H4 (cell line): ENCODE measurements around the gene MOB3C. TPM values are rescaled to one million over a fixed set of nuclear protein-coding genes. Genes with fewer than 3 reads are reported as not detected.

Source experiments
- DNase-seq: peaks from one replicate; pipeline ENCODE4 v3.0.0-alpha.2; 2015; ENCODE audit warnings: low spot score
- total RNA-seq: library from RNA; depleted of rRNA; stranded (reverse); fragments of >200 nt; shearing (Covaris generic); gene quantifications from 2 replicates; pipeline ENCODE4 v1.2.3, GENCODE V29; 2014

Gene MOB3C
- total RNA-seq, 1 experiment from 2014 or later: 6.6 TPM

DNA sequence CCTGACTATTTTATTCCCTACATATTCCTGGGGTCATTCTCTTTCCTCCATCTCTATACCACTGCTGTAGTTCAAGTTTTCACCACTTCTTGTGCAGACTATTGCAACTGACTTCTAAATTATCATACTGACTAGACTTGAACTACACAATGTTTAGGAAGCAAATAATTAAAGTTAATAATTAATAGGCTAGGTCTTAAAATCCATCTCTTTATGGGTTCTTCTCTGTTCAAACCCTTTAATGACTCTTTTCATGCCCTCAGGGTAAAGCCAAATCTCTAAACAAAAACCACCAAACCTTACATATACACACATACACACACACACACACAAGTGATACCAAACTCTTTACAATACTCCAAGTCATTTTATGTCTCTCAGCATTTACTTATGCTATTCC, 22.3 kb upstream of the MOB3C start:
- no peak for DNase-seq

DNA sequence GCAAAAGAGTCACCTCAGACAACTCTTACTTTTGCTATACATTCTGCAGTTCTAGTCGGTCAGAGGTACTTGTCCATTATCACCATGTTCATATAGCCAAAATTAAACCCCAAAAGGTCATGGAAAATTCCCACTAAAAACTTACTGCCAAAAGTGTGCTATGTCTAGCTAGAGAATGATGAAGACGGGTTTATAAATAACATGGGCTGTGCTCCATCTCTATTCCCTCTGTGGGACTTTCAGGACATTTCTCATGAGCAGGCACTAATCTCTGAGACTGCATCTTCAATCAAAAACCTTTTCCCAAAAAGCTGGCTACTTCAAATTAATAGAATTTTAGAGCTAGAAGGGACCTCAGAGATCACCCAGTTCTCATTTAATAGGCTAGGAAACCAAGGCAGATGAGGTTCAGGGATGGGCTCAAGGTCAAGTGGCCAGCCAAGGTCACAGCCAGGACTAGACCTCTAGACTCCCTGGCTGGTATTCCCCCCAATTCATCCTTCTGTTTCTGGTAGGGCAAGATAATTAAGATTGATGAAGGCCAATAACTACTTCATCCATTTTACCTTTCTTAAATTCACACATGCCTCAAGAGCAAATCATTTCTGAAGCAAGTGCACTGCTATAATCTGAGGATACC, 21.0 kb upstream of the MOB3C start:
- DNase-seq: no peak

DNA sequence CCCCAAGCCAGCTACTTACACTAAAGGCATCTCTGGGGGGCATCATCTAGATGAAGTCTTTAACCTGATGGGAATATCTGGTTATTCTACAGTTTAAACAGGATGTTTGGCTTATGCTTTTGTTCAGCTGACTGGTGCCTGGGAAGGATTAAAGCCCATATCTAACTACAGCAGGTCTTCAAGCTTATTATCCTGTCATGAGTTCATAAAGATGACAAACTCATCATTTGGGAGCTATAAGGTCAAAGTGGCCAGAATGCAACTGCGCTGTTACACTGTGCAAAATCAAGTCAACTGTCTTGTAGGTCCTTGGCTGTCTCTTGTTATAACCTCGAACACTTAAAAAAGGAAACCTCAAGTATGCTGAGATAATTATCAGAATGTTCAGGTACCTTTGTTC, 18.6 kb upstream of the MOB3C start:
- DNase-seq: no peak

DNA sequence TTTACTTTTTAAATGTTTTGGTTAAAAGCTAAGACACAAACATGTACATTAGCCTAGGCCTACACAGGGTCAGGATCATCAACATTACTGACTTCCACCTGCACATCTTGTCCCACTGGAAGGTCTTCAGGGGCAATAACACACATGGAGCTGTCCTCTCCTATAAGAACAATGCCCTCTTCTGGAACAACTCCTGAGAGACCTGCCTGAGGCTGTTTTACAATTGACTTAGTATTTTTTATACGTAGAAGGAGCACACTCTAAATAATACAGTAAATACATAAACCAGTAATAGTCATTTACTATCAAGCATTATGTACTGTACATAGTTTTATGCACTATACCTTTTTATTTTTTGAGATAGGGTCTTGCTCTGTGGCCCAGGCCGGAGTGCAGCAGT, 14.1 kb upstream of the MOB3C start:
- DNase-seq: no peak

DNA sequence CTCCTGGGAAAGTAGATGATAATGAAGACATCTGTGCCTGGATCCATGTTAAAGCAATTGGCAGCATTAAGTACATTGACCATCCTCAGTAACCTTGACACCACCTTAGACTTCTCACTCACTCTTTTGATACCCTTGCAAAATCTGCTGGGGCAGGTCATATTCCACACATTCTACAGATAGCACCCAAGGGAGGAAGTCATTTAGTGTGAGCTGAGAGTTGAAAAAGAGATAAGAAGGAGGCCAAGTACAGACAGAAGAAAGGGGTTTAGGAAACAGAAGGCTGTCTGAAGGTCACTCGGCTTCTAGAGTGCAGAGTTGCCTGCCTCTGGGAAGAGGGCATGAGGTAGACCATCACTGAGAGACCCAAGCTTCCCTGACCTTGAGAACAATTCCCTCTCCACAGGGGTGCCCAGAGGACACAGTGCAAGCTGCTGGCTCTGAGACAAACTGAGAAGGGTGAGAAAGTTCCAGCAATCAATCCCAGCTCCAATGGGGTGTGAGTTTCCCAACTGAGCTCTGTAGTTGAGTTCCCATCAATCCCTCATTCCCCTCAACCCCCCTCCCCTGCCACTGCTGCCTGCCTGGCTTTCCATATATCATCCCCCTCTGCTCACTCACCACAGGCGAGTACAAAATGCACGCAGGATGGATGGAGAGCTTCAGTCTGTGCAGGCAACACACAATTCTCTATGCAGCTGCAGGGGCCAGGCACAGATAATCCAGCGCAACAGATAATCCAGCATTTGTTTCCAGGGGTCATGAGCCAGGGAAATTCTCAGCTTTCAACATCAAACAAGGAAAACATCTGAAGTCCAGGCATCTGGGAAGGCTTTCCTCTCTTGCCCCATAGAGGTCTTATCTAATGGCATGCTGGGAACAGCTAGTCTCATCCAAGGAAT, 7.4 kb upstream of the MOB3C start:
- DNase-seq: no peak

DNA sequence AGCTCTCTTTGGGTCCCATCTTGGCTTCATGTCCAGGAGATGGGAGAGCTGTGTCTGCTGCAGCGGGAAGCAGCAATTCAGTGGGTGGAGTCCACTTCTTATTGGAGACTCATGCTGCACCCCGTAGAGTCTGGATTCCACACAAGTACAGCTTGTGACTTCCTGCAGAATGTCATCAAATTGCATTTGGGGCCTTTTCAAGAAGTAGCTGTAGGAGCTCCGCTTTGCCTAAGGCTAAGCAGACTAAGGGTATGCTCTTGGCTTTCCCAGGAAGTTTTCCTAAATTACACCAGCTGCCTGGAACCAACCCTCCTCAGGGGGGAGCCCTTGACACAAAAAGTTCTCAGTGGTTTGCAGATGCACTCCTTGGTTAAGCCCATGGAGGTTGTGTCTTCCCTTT, 5.7 kb upstream of the MOB3C start:
- DNase-seq: peak; percentile 36

DNA sequence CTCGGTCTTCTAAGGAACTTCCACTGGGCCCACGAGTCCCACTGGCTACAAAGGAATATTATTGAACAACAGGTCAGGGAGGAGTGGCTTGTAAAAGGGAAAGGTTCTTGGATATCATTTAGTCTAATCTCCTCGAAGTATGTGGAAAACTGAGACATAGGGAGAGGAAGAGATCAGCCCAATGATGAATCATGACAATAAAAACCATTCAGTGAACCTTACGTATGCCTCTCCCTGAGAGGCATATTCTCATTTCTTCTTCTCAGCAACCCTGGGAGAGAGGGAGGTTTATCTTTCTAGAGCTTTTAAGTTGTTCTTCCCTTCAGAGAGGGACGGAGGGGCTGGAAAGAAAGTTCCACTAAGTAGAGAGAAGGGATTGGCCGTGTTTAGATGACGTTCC, 5.3 kb upstream of the MOB3C start:
- DNase-seq: no peak

DNA sequence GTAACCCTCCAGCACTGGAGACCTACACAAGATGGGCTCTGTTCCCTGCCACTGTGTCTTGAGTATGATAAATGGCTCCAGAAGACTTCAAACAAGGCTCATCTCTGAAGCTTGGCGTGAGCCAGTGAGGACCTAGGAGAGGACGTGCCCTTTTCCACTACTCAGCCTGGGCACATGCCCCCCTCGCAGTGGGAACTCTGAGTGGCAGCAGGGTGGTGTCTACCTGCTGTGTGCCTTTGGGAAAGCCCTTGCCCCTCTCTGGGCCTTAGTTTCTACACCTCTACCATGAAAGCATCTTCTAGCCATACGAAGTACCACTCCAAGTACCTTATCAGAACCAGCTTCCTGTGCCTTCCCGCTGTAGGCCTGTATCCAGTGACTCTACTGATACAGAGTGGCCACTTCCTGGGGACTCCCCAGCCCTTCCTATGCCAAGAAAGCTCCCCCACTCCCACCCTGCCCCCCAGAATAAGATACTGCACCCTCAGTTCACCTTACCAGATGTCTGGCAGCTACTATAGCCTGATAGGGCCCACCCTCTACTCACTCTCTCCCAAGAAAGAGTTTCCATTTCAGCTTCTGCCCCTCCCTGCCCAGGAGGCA, 3.1 kb upstream of the MOB3C start:
- no peak for DNase-seq

DNA sequence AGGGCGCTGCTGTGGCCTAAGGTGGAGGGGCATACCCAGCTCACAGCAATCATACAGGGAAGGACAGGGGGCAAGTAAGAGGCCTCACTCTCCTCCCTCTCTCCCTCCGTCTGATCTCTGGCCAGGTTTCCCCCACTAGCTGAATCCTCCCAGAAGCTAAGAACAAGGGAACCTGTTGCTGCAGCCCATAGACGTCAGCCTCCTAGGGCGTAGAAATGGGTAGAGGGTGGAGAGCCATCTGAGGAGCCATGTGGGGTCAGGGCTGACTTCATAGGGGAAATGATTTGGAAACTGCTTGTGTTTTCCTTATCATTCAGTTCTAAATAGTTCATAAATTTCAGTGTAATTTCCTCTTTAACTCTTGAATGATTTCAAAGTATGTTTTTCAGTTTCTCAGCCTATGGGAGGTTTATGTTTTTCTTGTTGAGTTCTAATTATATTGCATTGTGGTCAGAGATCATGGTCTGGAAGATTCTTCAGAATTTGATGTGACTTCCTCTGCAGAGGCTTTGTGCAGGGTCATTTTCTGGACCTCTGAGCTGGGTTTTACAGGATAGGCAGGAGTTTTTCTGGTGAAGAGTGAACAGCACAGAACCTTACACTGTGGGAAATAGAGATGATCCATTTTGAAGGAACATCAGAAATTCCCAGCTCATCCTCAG, 2.3 kb upstream of the MOB3C start:
- no peak for DNase-seq

DNA sequence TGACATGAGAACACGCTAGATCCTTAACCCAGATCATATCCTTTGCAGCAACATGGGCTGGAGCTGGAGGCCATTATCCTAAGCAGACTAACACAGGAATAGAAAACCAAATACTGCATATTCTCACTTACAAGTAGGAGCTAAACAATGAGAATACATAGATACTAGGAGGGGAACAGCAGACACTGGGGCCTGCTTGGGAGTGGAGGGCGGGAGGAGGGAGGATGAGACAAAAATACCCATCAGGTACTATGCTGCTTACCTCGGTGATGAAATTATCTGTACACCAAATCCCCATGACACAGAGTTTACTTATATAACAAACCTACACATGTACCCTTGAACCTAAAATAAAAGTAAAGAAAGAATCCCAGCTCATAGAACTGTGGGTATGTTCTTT, 1.2 kb upstream of the MOB3C start:
- no peak for DNase-seq

DNA sequence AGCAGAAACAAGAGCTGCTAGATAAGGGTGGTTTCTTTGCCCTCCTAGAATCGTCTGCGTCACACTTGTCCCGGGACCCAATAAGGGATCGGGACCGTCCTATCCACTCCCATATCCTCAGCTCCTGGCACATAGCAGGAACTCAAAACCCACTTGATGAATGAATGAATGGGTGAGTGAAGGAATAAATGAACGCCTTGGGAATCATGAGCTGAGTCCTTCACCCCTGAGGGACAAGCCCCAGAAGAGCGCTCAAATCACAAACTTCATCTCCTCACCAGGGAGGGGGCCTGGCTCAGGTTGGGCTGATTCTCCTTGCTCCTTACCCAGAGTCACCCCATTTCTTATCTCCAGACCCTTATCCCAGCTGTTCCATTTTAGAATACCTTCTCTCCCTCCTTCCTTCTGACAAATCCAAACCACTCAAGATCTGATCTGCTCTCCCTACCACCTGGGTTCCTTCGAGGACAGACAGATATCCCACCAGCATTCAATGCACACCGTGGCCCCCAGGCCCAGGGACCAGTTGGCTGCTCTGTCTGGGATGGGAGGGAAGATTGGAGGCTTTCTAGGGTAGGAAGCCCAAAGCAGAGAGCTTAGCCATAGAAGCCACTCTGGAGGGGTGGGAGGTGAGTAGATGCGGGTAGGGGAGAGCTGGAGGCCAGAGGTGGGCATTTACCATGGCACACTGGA, 643 bp upstream of the MOB3C start:
- no peak for DNase-seq

DNA sequence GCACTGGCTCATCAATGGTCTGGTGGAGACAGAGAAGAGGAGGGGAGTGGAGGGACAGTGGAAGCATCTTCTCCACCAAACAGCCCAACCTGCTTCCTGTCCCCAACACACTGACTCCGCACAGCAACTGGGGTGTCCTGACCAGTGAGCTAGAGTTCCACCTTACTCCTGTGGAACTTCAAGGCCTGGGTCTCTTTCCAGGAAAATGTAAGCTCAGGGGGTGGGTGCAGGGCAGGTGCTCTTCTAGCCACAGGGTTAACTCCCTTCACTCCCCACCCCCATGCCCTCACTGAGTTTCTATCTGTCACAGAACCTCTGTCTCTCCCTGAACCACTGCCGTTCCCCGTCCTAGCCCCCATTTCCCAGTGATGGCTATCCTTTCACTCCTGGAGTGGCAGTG, 876 bp downstream of the MOB3C start:
- DNase-seq: no peak

DNA sequence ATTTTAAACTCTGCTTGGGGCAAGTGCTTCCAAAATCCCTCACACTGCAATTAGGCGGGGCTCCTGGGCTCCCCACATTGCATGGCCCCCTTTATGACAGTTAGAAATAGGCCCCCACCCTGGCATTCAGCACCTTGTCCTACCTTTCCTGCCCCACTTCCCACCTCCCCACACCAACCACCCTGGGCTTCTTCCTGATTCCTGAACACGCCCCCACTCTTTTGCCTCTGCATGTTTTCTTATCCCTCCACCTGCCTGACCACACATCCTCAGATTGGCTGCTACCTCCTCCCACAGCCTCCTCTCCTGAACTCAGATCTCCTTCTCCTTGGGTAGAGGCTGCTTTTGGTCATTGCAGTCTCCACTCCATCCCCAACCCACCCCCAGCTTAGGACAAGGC, 1.5 kb downstream of the MOB3C start:
- no peak for DNase-seq

DNA sequence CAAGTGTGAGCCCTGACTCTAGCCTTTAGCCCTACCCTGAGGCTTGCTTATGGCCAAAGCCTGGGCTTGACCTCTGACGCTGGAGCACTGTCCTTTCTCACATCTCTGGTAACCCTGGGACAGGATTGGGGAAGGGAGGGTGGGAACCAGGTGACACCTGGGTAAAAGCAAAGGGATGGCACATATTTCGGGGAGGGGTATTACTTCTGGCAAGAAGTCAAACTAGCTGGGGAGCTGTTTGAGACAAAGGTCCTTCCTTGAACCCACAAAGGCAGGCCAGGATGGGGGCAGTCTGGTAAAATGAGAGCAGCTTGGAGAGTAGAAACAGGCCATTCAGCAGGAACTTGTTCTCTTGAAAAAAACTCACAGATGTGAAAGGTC, 2.0 kb downstream of the MOB3C start:
- DNase-seq: no peak

DNA sequence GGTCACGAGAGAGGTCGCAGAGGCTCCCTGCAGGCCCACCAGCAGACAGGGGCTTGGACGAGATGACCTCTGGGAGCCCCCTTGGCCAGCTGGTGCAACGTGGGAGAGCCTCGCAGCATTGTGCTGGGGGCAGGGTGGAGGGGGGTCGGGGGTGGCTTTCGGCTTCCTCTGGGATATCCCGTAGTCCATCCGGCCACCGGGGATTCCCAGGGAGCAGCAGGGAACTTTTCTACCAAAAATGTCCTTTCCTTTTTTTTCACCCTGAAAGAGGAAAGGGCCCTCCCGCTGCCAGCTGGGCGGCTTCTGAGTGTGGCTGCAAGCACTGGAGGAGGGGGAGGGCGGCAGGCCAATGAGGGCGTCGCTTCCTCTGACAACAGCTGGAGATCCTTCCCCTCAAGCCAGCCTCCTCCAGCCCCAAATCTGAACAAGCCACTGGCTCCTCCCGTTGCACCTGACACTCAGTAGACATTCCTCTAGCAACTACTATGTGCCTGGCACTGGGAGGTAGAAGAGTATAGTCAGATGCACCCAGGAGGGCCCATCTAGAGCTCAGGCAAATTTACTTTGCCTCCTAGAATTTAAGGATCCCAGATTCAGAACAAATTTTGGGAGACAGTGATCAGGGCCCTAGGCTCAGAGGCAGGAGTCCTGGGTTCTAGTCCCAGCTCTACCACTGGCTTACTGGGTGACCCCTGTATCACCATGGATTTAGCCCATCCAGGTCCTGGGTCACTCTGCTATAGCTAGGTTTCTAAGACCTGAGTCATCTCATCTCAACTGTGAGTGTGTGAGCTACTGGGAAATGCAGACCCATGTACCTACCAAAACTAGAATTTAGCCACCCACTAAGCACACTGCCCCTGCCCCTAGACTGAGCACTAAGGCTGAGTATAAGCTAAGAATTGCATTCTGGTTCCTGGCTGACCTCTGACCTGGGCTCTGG, 2.7 kb downstream of the MOB3C start:
- DNase-seq: peak; percentile 39

DNA sequence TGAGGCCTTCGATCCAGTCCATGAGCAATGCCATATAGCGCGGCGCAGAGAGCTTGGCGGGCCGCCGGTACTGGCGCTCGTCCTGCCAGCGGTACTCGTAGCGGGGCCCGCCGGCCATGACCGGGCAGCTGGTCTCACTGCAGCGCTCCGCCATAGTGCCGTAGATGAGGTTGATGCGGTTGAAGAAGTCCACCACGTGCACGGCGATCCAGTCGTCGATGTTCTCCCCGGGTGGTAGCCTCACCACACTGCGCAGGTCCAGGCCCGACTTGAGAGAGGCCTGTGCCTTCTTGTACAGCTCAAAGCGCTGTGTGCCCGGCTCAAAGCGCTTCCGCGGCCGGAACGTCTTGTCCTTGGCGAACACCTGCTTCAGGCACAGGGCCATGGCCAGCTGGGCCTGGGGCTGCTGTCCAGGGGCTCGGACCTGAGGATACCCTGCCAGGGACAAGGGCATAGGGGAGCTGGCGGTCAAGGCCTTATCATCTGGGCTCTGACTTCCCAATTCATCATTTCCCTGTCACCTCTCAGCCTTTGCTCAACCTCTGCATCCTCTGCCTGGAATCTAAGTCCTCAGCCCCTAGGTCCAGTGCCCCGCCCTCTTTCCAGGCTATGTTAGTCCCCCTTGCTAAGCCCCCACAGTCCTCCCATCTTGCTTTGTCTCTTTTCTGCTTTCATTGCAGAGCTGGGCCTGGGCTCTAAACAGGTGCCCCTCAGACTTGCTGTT, 3.5 kb downstream of the MOB3C start:
- DNase-seq: no peak

DNA sequence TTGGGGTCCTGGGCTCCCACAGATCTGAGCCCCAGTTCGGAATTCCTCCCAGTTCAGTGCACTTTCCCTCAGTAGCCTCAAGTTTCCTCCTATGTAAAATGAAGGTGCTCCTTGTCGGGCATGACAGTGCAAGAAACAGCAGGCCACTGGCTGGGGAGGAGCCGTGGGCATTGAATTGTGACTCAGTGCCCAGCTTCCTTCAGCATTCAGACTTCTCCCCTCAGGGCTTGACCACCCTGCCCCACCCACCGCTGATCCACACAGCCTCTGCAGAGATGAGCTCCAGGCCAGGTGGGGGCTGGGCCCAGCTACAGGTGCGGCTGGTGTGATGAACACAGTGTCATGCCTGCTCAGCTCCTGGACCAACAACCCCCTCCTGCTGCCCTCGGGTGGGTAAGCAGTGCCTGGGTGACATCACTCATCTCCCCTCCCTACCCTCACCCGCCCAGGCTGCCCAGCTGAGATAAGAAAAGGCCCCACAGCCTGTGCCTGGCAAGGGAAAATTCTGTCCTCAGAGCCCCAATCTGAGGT, 4.9 kb downstream of the MOB3C start:
- peak; percentile 41 for DNase-seq

DNA sequence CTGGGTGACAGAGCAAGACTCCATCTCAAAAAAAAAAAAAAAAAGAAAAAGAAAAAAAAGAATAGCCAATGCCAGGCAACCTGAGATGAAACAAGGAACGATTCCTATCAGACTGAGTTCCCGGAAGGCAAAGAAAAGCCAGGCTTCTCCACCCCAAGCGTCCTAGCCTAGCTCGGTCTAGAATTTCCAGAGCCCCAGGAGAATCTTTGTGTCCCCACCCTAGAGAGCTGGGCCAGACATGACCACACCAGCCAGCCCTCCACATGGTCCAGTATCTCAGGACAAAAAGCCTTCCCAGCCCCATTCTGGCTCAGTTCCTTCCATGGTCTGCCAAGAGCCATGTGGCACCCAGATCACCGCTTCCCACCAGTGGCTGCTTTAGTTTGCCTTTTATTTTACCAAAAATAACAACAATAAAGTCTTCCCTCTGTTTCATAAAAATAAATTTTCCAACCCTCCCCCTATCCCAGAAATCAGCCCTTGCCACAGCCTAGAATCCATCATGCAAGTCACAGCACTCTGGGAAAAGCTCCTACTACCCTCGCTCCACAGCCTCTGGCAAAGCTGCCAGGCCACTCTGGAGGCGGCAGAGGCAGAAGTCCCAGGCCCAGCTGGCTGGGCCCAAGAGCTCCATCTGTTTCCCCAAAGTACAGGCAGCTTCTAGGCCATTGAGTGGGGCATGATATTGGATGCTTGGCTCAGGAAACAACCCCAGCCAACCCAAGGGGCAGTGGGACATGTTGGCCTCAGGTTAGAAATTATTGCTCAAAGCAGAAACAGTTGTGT, 9.1 kb downstream of the MOB3C start:
- DNase-seq: no peak
